ENCODE measurements around the gene GABPA.

DNA sequence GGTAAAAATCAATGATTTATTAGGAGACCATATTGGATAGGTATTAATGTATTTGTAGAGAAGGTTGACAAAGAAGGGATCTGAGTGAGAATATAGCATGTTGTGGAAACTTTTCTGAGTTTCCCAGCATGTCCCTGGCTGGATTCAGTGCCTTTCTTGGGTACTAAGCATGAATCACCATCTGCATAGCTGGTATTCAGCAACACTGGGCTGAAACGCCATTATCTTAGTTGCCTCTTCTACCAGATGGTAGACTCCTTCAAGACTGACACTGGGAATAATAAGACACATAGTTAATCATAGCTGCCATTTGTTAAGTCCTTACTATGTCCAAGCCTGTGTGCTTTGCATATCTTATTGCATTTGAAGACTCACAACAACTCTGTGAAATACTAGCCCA lies 45.5 kb upstream of the GABPA start:
- TF ChIP-seq, protein P1, sequence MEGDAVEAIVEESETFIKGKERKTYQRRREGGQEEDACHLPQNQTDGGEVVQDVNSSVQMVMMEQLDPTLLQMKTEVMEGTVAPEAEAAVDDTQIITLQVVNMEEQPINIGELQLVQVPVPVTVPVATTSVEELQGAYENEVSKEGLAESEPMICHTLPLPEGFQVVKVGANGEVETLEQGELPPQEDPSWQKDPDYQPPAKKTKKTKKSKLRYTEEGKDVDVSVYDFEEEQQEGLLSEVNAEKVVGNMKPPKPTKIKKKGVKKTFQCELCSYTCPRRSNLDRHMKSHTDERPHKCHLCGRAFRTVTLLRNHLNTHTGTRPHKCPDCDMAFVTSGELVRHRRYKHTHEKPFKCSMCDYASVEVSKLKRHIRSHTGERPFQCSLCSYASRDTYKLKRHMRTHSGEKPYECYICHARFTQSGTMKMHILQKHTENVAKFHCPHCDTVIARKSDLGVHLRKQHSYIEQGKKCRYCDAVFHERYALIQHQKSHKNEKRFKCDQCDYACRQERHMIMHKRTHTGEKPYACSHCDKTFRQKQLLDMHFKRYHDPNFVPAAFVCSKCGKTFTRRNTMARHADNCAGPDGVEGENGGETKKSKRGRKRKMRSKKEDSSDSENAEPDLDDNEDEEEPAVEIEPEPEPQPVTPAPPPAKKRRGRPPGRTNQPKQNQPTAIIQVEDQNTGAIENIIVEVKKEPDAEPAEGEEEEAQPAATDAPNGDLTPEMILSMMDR (IDR thresholded peaks at IDR 0.05) = no peak
- TF ChIP-seq EP300 (IDR thresholded peaks at IDR 0.05) (no peak), POLR2A (IDR thresholded peaks at IDR 0.05) (no peak)
